ENCODE results near the gene ULK4.

Gene ULK4

GRCh38 chr3:41808618-41809017 is 153.3 kb downstream of the ULK4 start:
- Histone ChIP-seq H3K4me2 (ENCODE audit: low read depth, low read length, poor library complexity, severe bottlenecking) (no peak overlapping the region), H3K27me3 (ENCODE audit: insufficient read depth, low read length, poor library complexity, severe bottlenecking) (no peaks in the 10 kb centered on the region), H3K4me1 (ENCODE audit: insufficient read depth, low read length, poor library complexity, severe bottlenecking) (no peaks in the 10 kb centered on the region), H3K9ac (ENCODE audit: low read depth, low read length, poor library complexity, severe bottlenecking) (no peak overlapping the region), H2AFZ (ENCODE audit: low read length) (no peak overlapping the region), H3F3A (ENCODE audit: low read depth) (no peaks in the 10 kb centered on the region), H3K4me3 (ENCODE audit: low read length, poor library complexity, severe bottlenecking) (no peak overlapping the region), H3K79me2 (ENCODE audit: insufficient read depth, low read length) (no peaks in the 10 kb centered on the region), H3K36me3 (ENCODE audit: insufficient read depth, low read length) (no peaks in the 10 kb centered on the region), H4K20me1 (ENCODE audit: insufficient read depth, low read length, poor library complexity, severe bottlenecking) (no peaks in the 10 kb centered on the region), H3K9me3 (ENCODE audit: insufficient read depth, low read depth, low read length) (no peaks in the 10 kb centered on the region), H3K9me2 (replicated peaks; ENCODE audit: low read depth, low read length) (no peaks in the 10 kb centered on the region)
- TF ChIP-seq CTCF (conservative IDR thresholded peaks at IDR 0.05; ENCODE audit: low read length) (no peak), EZH2phosphoT487 (IDR thresholded peaks at IDR 0.05; ENCODE audit: borderline replicate concordance) (no peak)

GRCh38 chr3:41808152-41808551 is 153.8 kb downstream of the ULK4 start:
- H3K79me2 ChIP-seq (ENCODE audit: insufficient read depth, low read length), result no peaks in the 10 kb centered on the region
- no peak overlapping the region for H3K4me2 ChIP-seq (ENCODE audit: low read depth, low read length, poor library complexity, severe bottlenecking)
- H3K4me1 ChIP-seq (ENCODE audit: insufficient read depth, low read length, poor library complexity, severe bottlenecking), result no peaks in the 10 kb centered on the region
- H3K4me3 ChIP-seq (ENCODE audit: low read length, poor library complexity, severe bottlenecking), result no peak overlapping the region
- H3K36me3 ChIP-seq (ENCODE audit: insufficient read depth, low read length), result no peaks in the 10 kb centered on the region
- H3F3A ChIP-seq (ENCODE audit: low read depth), result no peaks in the 10 kb centered on the region
- no peaks in the 10 kb centered on the region for H3K9me3 ChIP-seq (ENCODE audit: insufficient read depth, low read depth, low read length)
- H3K27me3 ChIP-seq (ENCODE audit: insufficient read depth, low read length, poor library complexity, severe bottlenecking), result no peaks in the 10 kb centered on the region
- H2AFZ ChIP-seq (ENCODE audit: low read length), result no peak overlapping the region
- no peaks in the 10 kb centered on the region for H3K9me2 ChIP-seq (replicated peaks; ENCODE audit: low read depth, low read length)
- H4K20me1 ChIP-seq (ENCODE audit: insufficient read depth, low read length, poor library complexity, severe bottlenecking), result no peaks in the 10 kb centered on the region
- H3K9ac ChIP-seq (ENCODE audit: low read depth, low read length, poor library complexity, severe bottlenecking), result no peak overlapping the region
- TF ChIP-seq CTCF (conservative IDR thresholded peaks at IDR 0.05; ENCODE audit: low read length), result no peak

- Histone ChIP-seq H3K9me2 (replicated peaks; ENCODE audit: low read depth, low read length) (no peaks in the 10 kb centered on the region), H3K4me3 (ENCODE audit: low read length, poor library complexity, severe bottlenecking) (no peak overlapping the region), H3K36me3 (ENCODE audit: insufficient read depth, low read length) (no peaks in the 10 kb centered on the region), H4K20me1 (ENCODE audit: insufficient read depth, low read length, poor library complexity, severe bottlenecking) (no peaks in the 10 kb centered on the region), H3K9ac (ENCODE audit: low read depth, low read length, poor library complexity, severe bottlenecking) (no peak overlapping the region), H3F3A (ENCODE audit: low read depth) (no peaks in the 10 kb centered on the region), H2AFZ (ENCODE audit: low read length) (no peak overlapping the region), H3K4me2 (ENCODE audit: low read depth, low read length, poor library complexity, severe bottlenecking) (no peak overlapping the region), H3K79me2 (ENCODE audit: insufficient read depth, low read length) (no peaks in the 10 kb centered on the region), H3K9me3 (ENCODE audit: insufficient read depth, low read depth, low read length) (no peaks in the 10 kb centered on the region), H3K4me1 (ENCODE audit: insufficient read depth, low read length, poor library complexity, severe bottlenecking) (peaks cover 5% of the 10 kb centered on the region), H3K27me3 (ENCODE audit: insufficient read depth, low read length, poor library complexity, severe bottlenecking) (no peaks in the 10 kb centered on the region)
- TF ChIP-seq EZH2phosphoT487 (IDR thresholded peaks at IDR 0.05; ENCODE audit: borderline replicate concordance) (no peak), CTCF (conservative IDR thresholded peaks at IDR 0.05; ENCODE audit: low read length) (no peak)
Measured at GRCh38 chr3:41794748-41795589, 166.9 kb downstream of the ULK4 start.
